Measurements from ENCODE around the gene LRRC9. TPM values are rescaled to one million over a fixed set of nuclear protein-coding genes. Genes with fewer than 3 reads are reported as not detected.

The LRRC9 gene
- total and polyA plus RNA-seq, 2 experiments from 2014 or later, result 2.2 to 3.1 TPM

GRCh38 chr14:59931237-59931636 is 11.3 kb downstream of the LRRC9 start:
- H3K4me3 Mint-ChIP-seq, result no peak overlapping the region
- H3K27me3 Mint-ChIP-seq (ENCODE audit: insufficient read depth, low read depth, poor library complexity), result no peaks in the 10 kb centered on the region
- no peaks in the 10 kb centered on the region for H3K9me3 Mint-ChIP-seq
- H2AFZ ChIP-seq, result no peak overlapping the region
- H3F3A ChIP-seq (replicated peaks; ENCODE audit: low read depth), result no peaks in the 10 kb centered on the region
- no peaks in the 10 kb centered on the region for H3K36me3 Mint-ChIP-seq (ENCODE audit: low read depth)
- DNase-seq (ENCODE audit: low spot score) (no peak), ATAC-seq (no peak)
- no peak overlapping the region for H3K27ac ChIP-seq (ENCODE audit: low read depth)
- H3K9me2 ChIP-seq (ENCODE audit: insufficient read depth), result no peaks in the 10 kb centered on the region
- H3K4me1 Mint-ChIP-seq, result peaks cover 6% of the 10 kb centered on the region; the same call in 2 of the 3 replicates
- no peak overlapping the region for H3K27ac Mint-ChIP-seq
- TF ChIP-seq EZH2 (IDR thresholded peaks at IDR 0.05; ENCODE audit: low read depth, unreplicated experiment) (no peak), ZNF331 (CRISPR knock-in tag; IDR thresholded peaks at IDR 0.05; ENCODE audit: low read depth) (no peak)
- no peaks in the 10 kb centered on the region; the same call in 1 of the 2 replicates for H3K4me1 ChIP-seq (ENCODE audit: insufficient read depth)
- no peak overlapping the region for H3K4me2 ChIP-seq
- no peaks in the 10 kb centered on the region for H3K27me3 ChIP-seq (ENCODE audit: insufficient read depth)
- no peak overlapping the region for H3K4me3 ChIP-seq
- no peaks in the 10 kb centered on the region for H3K79me2 ChIP-seq (replicated peaks; ENCODE audit: insufficient read depth)
- H4K20me1 ChIP-seq (replicated peaks; ENCODE audit: insufficient read depth), result no peaks in the 10 kb centered on the region
- no peaks in the 10 kb centered on the region for H3K36me3 ChIP-seq (ENCODE audit: insufficient read depth)

- H3K36me3 Mint-ChIP-seq (ENCODE audit: low read depth), result no peaks in the 10 kb centered on the region
- H2AFZ ChIP-seq, result no peak overlapping the region
- H3K4me2 ChIP-seq, result no peak overlapping the region
- H3K4me3 Mint-ChIP-seq, result no peak overlapping the region
- H3K27ac ChIP-seq (ENCODE audit: low read depth), result no peak overlapping the region
- no peak overlapping the region for H3K4me3 ChIP-seq
- no peaks in the 10 kb centered on the region for H3F3A ChIP-seq (replicated peaks; ENCODE audit: low read depth)
- H3K9me3 Mint-ChIP-seq, result no peaks in the 10 kb centered on the region
- H3K9me2 ChIP-seq (ENCODE audit: insufficient read depth), result no peaks in the 10 kb centered on the region
- no peaks in the 10 kb centered on the region for H3K27me3 ChIP-seq (ENCODE audit: insufficient read depth)
- no peaks in the 10 kb centered on the region for H3K79me2 ChIP-seq (replicated peaks; ENCODE audit: insufficient read depth)
- ATAC-seq (no peak), DNase-seq (ENCODE audit: low spot score) (no peak)
- H3K27ac Mint-ChIP-seq, result no peak overlapping the region
- H3K4me1 ChIP-seq (ENCODE audit: insufficient read depth), result no peaks in the 10 kb centered on the region
- H4K20me1 ChIP-seq (replicated peaks; ENCODE audit: insufficient read depth), result no peaks in the 10 kb centered on the region
- no peaks in the 10 kb centered on the region for H3K36me3 ChIP-seq (ENCODE audit: insufficient read depth)
- peaks cover 3% of the 10 kb centered on the region for H3K27me3 Mint-ChIP-seq (ENCODE audit: insufficient read depth, low read depth, poor library complexity)
- no peaks in the 10 kb centered on the region; the same call in 2 of the 3 replicates for H3K4me1 Mint-ChIP-seq
- TF ChIP-seq STAT1 (IDR thresholded peaks at IDR 0.05; ENCODE audit: unreplicated experiment), result no peak
- no peak for TF ChIP-seq CREB1 (CRISPR knock-in tag; IDR thresholded peaks at IDR 0.05; ENCODE audit: low read depth)
- TF ChIP-seq ZNF462 (CRISPR knock-in tag; IDR thresholded peaks at IDR 0.05), result no peak
- no peak for TF ChIP-seq ZNF331 (CRISPR knock-in tag; IDR thresholded peaks at IDR 0.05; ENCODE audit: low read depth)
- TF ChIP-seq NANOG (IDR thresholded peaks at IDR 0.05; ENCODE audit: borderline replicate concordance), result no peak
- TF ChIP-seq POLR2AphosphoS5 (IDR thresholded peaks at IDR 0.05; ENCODE audit: low read depth), result no peak
- no peak for TF ChIP-seq ZNF114 (CRISPR knock-in tag; IDR thresholded peaks at IDR 0.05)
- TF ChIP-seq JUNB (IDR thresholded peaks at IDR 0.05; ENCODE audit: unreplicated experiment), result no peak
- no peak for TF ChIP-seq EZH2phosphoT487 (IDR thresholded peaks at IDR 0.05; ENCODE audit: unreplicated experiment)
- no peak for TF ChIP-seq EZH2 (IDR thresholded peaks at IDR 0.05; ENCODE audit: low read depth, unreplicated experiment)
- no peak for TF ChIP-seq CTCF (conservative IDR thresholded peaks at IDR 0.05; ENCODE audit: low read depth in 2 of 2)
Observed at GRCh38 chr14:59936145-59936544, 16.2 kb downstream of the LRRC9 start.
